Lower leg skin (tissue), 4 donors: Measurements from ENCODE around the gene LTBP3. TPM values are rescaled to one million over a fixed set of nuclear protein-coding genes. Genes with fewer than 3 reads are reported as not detected.

Source experiments
- DNase-seq, 2 donors: peaks; one replicate each; pipeline ENCODE4 v3.0.0-alpha.2; 2019; ENCODE audit warnings: low spot score in 2 of 2
- H3K4me3 ChIP-seq: fragments of 200-600 bp; sonication (generic); 2 replicates; pipeline ENCODE4 v1.5.1; 2017; ENCODE audit warnings: mild to moderate bottlenecking, low read depth; ENCODE audit not compliant: poor library complexity, severe bottlenecking
- CTCF ChIP-seq, 3 donors: fragments of 450-650 bp; IDR thresholded peaks; one replicate each; pipeline ENCODE4 v1.5.1; 2016; ENCODE audit warnings: antibody characterized with exemption in 3 of 3, mild to moderate bottlenecking in 3 of 3, moderate library complexity in 2 of 3
- POLR2A ChIP-seq, 2 donors: fragments of 450-650 bp; IDR thresholded peaks; one replicate each; pipeline ENCODE4 v1.6.1; 2016 to 2017; ENCODE audit warnings: antibody characterized with exemption in 2 of 2, mild to moderate bottlenecking in 1 of 2, moderate library complexity in 1 of 2
- WGBS, 2 donors: methylation state at CpG; one replicate each; pipeline ENCODE4 v1.1.5; 2018; 5-methylcytosine and 5-hydroxymethylcytosine counted together
- intact Hi-C: fragments of 100-400 bp; cut with DNase I; formaldehyde crosslinking; loops from one replicate; pipeline ENCODE4 v1.15.0; 2023; ENCODE audit warnings: low total_unique reads
- total RNA-seq, 4 donors: library from RNA; depleted of rRNA; stranded (reverse); fragments of >200 nt; gene quantifications; one replicate each; pipeline ENCODE4 v1.1.0, GENCODE V29; 2016

LTBP3 gene
- total RNA-seq, 4 donors from 2014 or later: 71.9 to 113 (median 100) TPM

GRCh38 chr11:65578134-65578533 lies 20.0 kb upstream of the LTBP3 start:
- no peak for TF ChIP-seq CTCF (IDR thresholded peaks at IDR 0.05)
- TF ChIP-seq POLR2A (IDR thresholded peaks at IDR 0.05): no peak
- DNase-seq: no peak
- 85 to 88% methylated on average over 7 of the region's 7 CpGs for WGBS, 2 donors
- intact Hi-C loops: loop anchor here (5.0 kb wide), 1 partner anchor 34 kb away; the partner anchor contains the start of gene MAP3K11
- H3K4me3 ChIP-seq: no peak overlapping the region

- WGBS, 2 donors: 33 to 44% methylated on average over 8 of the region's 8 CpGs
- no peak for DNase-seq
- no peak overlapping the region for H3K4me3 ChIP-seq
- intact Hi-C loops: loop anchor here (5.0 kb wide), 1 partner anchor 35 kb away; the partner anchor contains the start of gene MAP3K11
- no peak for TF ChIP-seq POLR2A (IDR thresholded peaks at IDR 0.05)
- no peak for TF ChIP-seq CTCF (IDR thresholded peaks at IDR 0.05)
These were observed 19.6 kb upstream of the LTBP3 start for GRCh38 chr11:65577756-65578109.

- peak in 1 of 2 donors; percentile 95 for DNase-seq
- 12 to 15% methylated on average over 17 to 18 of the region's 18 CpGs for WGBS, 2 donors
- no peak for TF ChIP-seq POLR2A (IDR thresholded peaks at IDR 0.05)
- TF ChIP-seq CTCF (IDR thresholded peaks at IDR 0.05): no peak
- peak overlapping the region; percentile 49 for H3K4me3 ChIP-seq
- intact Hi-C loops: loop anchor here (5.0 kb wide), 1 partner anchor 35 kb away; the partner anchor contains the start of gene MAP3K11
These were observed 19.0 kb upstream of the LTBP3 start for GRCh38 chr11:65576867-65577755.

GRCh38 chr11:65576232-65576866 lies 18.2 kb upstream of the LTBP3 start:
- H3K4me3 ChIP-seq: peak overlapping the region; percentile 49
- 0 to 5% methylated on average over 15 to 25 of the region's 26 CpGs for WGBS, 2 donors
- intact Hi-C loops: loop anchor here (5.0 kb wide), 1 partner anchor 36 kb away; the partner anchor contains the start of gene MAP3K11

More at GRCh38 chr11:65576232-65576866, 18.2 kb upstream of the LTBP3 start:
- no peak for DNase-seq
- TF ChIP-seq CTCF (IDR thresholded peaks at IDR 0.05): no peak
- no peak for TF ChIP-seq POLR2A (IDR thresholded peaks at IDR 0.05)
